Hepatocyte (in vitro differentiated cells): Measurements from ENCODE around the gene LMX1B. TPM values are rescaled to one million over a fixed set of nuclear protein-coding genes. Genes with fewer than 3 reads are reported as not detected.

Source experiments
- DNase-seq: peaks from one replicate; pipeline ENCODE4 v3.0.0-alpha.2; 2016; ENCODE audit warnings: low spot score
- H2AFZ ChIP-seq: fragments of 200-600 bp; sonication (generic); 2 replicates; pipeline ENCODE4 v1.6.0; 2016; ENCODE audit warnings: antibody characterized with exemption, mild to moderate bottlenecking
- H3K27ac ChIP-seq: fragments of 200-600 bp; sonication (generic); 2 replicates; pipeline ENCODE4 v1.5.1; 2016; ENCODE audit warnings: mild to moderate bottlenecking
- H3K27me3 ChIP-seq: fragments of 200-600 bp; sonication (generic); 2 replicates; pipeline ENCODE4 v1.6.1; 2016
- H3K36me3 ChIP-seq: fragments of 200-600 bp; sonication (generic); replicated peaks from 2 replicates; pipeline ENCODE4 v1.5.1; 2016; ENCODE audit warnings: low read depth; ENCODE audit not compliant: insufficient read depth
- H3K4me1 ChIP-seq: fragments of 200-600 bp; sonication (generic); 2 replicates; pipeline ENCODE4 v1.5.1; 2016; ENCODE audit warnings: mild to moderate bottlenecking, moderate library complexity; ENCODE audit not compliant: insufficient read depth
- H3K4me2 ChIP-seq: fragments of 200-600 bp; sonication (generic); 2 replicates; pipeline ENCODE4 v1.6.0; 2016
- H3K4me3 ChIP-seq: fragments of 200-600 bp; sonication (generic); 2 replicates; pipeline ENCODE4 v1.5.1; 2016; ENCODE audit warnings: mild to moderate bottlenecking
- H3K79me2 ChIP-seq: fragments of 200-600 bp; sonication (generic); 2 replicates; pipeline ENCODE4 v1.6.0; 2017; ENCODE audit warnings: mild to moderate bottlenecking
- H3K9me2 ChIP-seq: fragments of 200-600 bp; sonication (generic); replicated peaks from 2 replicates; pipeline ENCODE4 v1.6.0; 2017; ENCODE audit warnings: mild to moderate bottlenecking; ENCODE audit not compliant: insufficient read depth
- H3K9me3 ChIP-seq: fragments of 200-600 bp; sonication (generic); 2 replicates; pipeline ENCODE4 v1.5.1; 2016; ENCODE audit warnings: low read depth, mild to moderate bottlenecking
- H4K20me1 ChIP-seq: fragments of 200-600 bp; sonication (generic); 2 replicates; pipeline ENCODE4 v1.6.0; 2016; ENCODE audit warnings: mild to moderate bottlenecking; ENCODE audit not compliant: insufficient read depth, poor library complexity, severe bottlenecking
- CTCF ChIP-seq: fragments of 200-600 bp; sonication (generic); IDR thresholded peaks from 2 replicates; pipeline ENCODE4 v1.5.1; 2016; ENCODE audit warnings: antibody characterized with exemption, mild to moderate bottlenecking; ENCODE audit not compliant: poor library complexity
- EZH2 ChIP-seq: fragments of 200-600 bp; sonication (generic); IDR thresholded peaks from 2 replicates; pipeline ENCODE4 v1.6.1; 2016; ENCODE audit warnings: antibody characterized with exemption, mild to moderate bottlenecking, borderline replicate concordance
- EZH2phosphoT487 ChIP-seq: fragments of 200-600 bp; sonication (generic); IDR thresholded peaks from one replicate; pipeline ENCODE4 v1.6.1; 2018; ENCODE audit warnings: antibody characterized with exemption, mild to moderate bottlenecking, low read depth, moderate library complexity; ENCODE audit not compliant: unreplicated experiment, severe bottlenecking
- WGBS: methylation state at CpG from one replicate; pipeline ENCODE4 v1.1.6; 2016; ENCODE audit warnings: low lambda C conversion rate; ENCODE audit errors: missing lambda C conversion rate; 5-methylcytosine and 5-hydroxymethylcytosine counted together
- polyA plus RNA-seq: library from polyadenylated mRNA; unstranded; fragments of >200 nt; fragmentation: Nextera tagmentation; extraction: Ambion mirVana; gene quantifications from 2 replicates; pipeline ENCODE4 v1.2.1, GENCODE V29; 2016
- total RNA-seq: library from RNA; depleted of rRNA; stranded (reverse); fragments of >200 nt; gene quantifications from 2 replicates; pipeline ENCODE4 v1.2.3, GENCODE V29; 2014

The LMX1B gene
- total and polyA plus RNA-seq, 2 experiments from 2014 or later = 0.16 TPM; not detected in 1

DNA sequence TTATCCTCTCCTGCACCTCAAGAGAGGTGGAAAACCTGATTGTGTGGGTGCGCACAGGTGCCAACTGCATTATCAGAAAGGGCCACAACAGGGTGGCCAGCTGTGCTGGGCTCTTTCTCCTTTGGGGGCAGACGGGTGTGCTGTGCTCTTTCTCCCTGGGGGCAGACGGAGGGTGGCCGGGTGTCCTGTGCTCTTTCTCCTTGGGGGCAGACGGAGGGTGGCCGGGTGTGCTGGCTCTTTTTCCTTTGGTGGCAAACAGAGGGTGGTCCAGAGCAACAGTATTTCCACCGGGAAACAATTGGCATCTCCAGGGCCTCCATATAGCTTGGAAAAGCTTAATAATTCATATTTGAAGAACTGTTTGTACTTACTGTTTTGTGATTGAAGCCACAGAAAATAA, 6.8 kb downstream of the LMX1B start:
- H2AFZ ChIP-seq = no peak overlapping the region
- no peaks in the 10 kb centered on the region for H3K9me3 ChIP-seq
- H3K27ac ChIP-seq = no peak overlapping the region
- TF ChIP-seq EZH2phosphoT487 (no peak), CTCF (no peak), EZH2 (no peak)
- no peak for DNase-seq
- peaks cover 100% of the 10 kb centered on the region for H3K27me3 ChIP-seq
- peaks cover 2% of the 10 kb centered on the region for H3K4me1 ChIP-seq
- H3K79me2 ChIP-seq = no peaks in the 10 kb centered on the region
- WGBS = 49% methylated on average over 7 of the region's 7 CpGs
- no peaks in the 10 kb centered on the region for H3K9me2 ChIP-seq
- H3K4me2 ChIP-seq = no peak overlapping the region
- no peaks in the 10 kb centered on the region for H3K36me3 ChIP-seq
- H3K4me3 ChIP-seq = no peak overlapping the region
- H4K20me1 ChIP-seq = no peaks in the 10 kb centered on the region

GRCh38 chr9:126621061-126621918, 7.6 kb downstream of the LMX1B start:
- no peak for DNase-seq
- Histone ChIP-seq H3K4me2 (no peak overlapping the region), H3K4me1 (peaks cover 8% of the 10 kb centered on the region), H3K9me3 (no peaks in the 10 kb centered on the region), H2AFZ (no peak overlapping the region), H3K4me3 (no peak overlapping the region), H3K27me3 (peaks cover 100% of the 10 kb centered on the region), H3K9me2 (no peaks in the 10 kb centered on the region), H3K36me3 (no peaks in the 10 kb centered on the region), H4K20me1 (no peaks in the 10 kb centered on the region), H3K27ac (no peak overlapping the region), H3K79me2 (no peaks in the 10 kb centered on the region)
- WGBS = 27% methylated on average over 15 of the region's 15 CpGs
- TF ChIP-seq EZH2phosphoT487 = peak; percentile 25
- TF ChIP-seq EZH2 = peak; percentile 13
- no peak for TF ChIP-seq CTCF

- no peak overlapping the region for H3K4me3 ChIP-seq
- H3K27me3 ChIP-seq = peaks cover 100% of the 10 kb centered on the region
- 30% methylated on average over 18 of the region's 18 CpGs for WGBS
- H3K27ac ChIP-seq = no peak overlapping the region
- H4K20me1 ChIP-seq = no peaks in the 10 kb centered on the region
- H2AFZ ChIP-seq = no peak overlapping the region
- TF ChIP-seq CTCF (no peak), EZH2phosphoT487 (no peak), EZH2 (peak; percentile 3)
- H3K9me3 ChIP-seq = no peaks in the 10 kb centered on the region
- H3K4me1 ChIP-seq = peaks cover 12% of the 10 kb centered on the region
- no peaks in the 10 kb centered on the region for H3K79me2 ChIP-seq
- no peaks in the 10 kb centered on the region for H3K9me2 ChIP-seq
- no peak for DNase-seq
- H3K36me3 ChIP-seq = no peaks in the 10 kb centered on the region
- H3K4me2 ChIP-seq = no peak overlapping the region
Observed at GRCh38 chr9:126621919-126622735, 8.4 kb downstream of the LMX1B start.
